GM12872 (cell line): ENCODE measurements around the gene DPP4.

Experiments
- TF ChIP-seq, protein P1 (sequence below): IDR thresholded peaks from 3 replicates; pipeline ENCODE4 v1.5.1; 2011; ENCODE audit warnings: low read depth, mild to moderate bottlenecking, low read length, moderate library complexity; ENCODE audit not compliant: insufficient read depth

DPP4 gene

DNA sequence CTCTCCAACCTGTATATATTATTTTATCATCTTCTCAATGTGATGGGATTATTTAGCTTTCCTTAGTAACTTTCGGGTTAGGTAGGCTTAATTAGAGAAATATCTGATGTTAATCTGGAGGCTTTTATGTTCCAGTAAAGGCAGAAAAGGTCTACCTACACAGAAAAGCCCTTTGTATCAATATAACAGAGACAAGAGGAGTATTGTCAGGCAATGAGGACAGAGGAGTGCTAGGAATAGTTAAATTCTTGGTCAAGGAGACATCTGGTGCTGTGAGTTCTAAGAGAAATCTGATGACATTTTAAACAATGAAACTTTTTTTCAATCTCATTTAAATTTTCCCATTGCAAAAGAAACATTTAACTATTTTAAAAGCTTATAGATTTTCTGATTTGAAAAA lies 36.1 kb downstream of the DPP4 start:
- TF ChIP-seq, protein P1, sequence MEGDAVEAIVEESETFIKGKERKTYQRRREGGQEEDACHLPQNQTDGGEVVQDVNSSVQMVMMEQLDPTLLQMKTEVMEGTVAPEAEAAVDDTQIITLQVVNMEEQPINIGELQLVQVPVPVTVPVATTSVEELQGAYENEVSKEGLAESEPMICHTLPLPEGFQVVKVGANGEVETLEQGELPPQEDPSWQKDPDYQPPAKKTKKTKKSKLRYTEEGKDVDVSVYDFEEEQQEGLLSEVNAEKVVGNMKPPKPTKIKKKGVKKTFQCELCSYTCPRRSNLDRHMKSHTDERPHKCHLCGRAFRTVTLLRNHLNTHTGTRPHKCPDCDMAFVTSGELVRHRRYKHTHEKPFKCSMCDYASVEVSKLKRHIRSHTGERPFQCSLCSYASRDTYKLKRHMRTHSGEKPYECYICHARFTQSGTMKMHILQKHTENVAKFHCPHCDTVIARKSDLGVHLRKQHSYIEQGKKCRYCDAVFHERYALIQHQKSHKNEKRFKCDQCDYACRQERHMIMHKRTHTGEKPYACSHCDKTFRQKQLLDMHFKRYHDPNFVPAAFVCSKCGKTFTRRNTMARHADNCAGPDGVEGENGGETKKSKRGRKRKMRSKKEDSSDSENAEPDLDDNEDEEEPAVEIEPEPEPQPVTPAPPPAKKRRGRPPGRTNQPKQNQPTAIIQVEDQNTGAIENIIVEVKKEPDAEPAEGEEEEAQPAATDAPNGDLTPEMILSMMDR = no peak

DNA sequence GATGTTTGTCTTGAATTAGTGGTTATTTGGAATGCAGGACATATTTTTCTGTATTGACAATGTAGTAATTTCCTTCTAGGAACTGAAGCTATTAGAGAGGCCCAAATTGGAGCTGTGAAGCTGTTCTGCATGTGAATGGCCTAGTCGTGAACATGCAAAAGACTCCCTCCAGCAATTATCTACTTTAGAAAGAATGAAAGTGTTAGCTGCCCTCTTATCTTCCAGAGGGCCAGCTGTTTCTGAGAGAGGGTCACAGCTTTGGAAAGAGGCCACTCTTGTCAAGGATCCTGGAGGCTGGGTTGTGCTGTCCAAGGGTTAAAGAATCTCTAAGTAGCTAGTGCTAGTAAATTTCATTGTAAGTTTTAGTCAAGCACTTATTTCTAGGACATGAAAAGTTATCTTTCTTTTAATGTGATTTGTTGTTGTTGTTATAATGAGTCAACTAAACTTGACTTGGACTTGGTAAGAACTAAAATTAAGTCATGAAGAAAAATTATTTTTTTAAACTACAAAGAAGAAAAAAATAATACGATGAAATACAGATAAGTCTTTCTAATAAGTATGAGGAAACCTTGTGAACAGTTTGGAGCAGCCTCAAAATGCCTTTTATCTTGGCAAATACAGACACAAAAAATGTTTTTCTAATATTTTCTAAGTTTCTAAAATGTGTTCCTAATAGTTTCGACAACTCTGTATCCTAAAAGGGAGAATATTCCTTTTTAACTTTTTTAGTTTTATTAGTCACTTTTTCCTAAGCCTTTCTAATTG lies 36.8 kb downstream of the DPP4 start:
- TF ChIP-seq, protein P1 = no peak

DNA sequence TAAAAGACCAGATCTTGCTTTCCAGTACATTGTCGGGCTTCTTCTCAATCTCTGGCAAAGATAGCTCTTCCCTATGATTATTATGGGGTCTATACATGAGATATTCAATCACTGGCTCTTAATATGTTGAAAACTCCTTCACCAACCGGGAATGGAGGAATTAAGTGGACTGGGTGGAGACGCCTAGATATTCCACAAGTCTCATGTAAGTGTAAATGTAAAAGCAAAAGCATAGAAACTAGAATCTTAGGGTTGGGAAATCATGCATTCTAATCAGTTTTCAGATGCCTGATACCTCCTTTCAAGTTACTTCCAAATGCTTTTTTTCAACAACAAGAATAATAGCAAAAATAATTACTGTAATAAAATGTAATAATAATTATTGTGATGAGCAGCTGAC lies 38.0 kb downstream of the DPP4 start:
- TF ChIP-seq, protein P1 = no peak

DNA sequence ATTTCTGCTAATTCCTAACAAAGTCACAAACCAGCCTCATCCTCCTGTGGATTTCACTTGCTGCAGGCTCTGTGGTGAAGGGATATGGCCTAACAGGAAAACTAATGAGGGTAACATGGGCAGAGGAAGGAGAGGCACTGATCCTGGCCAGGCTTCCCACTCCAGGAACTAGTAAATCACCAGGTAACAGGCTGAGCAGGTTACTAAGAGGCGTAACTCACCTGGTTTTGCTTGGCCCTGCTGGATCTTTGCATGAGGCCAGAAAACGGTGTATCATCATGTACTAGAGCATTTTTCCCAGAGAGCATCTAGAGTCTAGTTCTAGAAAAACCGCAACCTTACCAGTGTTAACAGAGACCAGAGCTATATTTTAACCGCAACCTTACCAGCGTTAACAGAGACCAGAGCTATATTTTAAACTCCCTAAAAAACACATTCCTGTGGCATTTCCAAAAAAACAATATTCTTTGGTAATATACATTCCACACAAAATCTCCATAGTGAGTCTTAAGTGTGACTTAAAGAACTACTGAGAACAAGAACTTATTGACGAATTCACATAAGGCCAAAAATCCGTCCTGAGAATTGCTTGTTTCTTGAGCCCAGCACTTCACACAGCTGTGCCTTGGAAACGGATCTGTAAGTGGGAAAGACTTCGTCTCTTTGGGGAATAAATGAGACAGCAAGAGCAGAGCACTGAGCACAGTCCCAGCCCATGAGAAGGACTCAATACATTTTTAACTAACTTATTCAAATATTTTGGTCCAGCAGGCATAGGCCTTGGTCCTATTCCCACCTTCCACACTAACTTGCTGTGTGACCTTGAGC lies 43.4 kb downstream of the DPP4 start:
- TF ChIP-seq, protein P1 = no peak

DNA sequence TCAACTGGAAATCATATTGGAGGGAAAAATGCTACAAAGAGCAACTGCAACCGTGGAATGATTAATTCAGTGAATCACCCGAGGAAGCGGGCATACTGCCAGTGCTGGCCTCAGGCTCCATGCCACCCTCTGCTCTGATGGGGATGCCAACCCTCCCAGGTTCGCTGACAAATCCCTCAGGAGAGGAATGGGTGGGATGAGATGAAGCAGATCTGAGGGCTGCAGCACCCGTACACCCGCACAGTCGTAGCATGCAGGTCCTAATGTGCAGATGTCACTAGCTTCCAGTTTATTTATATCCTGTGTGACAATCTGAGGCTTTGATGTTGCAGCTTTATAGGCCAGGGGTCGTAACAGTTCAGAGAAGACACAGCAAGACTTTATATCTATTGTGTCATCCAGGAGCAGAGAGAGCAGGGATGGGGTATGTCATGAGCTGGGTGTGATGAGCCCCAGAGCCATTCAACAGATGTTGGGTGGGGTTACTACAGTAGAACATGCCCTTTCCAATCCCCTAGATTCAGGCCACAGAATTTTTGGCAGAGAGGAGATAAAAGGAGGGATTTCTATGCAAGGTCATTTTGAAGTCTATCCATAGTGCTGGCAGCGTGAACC lies 44.6 kb downstream of the DPP4 start:
- TF ChIP-seq, protein P1 = no peak

DNA sequence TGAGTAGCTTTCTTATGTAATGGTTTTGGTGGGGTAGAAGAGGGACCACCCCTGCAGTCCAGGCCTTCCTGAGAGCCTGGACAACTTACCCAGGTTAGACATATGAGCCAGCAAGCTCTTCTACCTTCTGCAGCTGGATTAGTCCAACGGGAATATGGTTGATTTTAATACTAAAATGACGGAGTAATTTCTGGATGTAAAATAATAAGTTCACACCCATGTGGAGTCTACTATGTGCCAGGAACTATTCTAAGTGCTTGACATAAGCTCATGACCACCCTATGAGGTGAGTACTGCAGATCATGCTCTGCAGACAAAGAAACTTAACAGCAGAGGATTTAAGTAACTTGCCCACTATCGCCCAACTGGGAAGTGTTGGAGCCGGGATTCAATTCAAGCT lies 45.5 kb downstream of the DPP4 start:
- TF ChIP-seq, protein P1 = no peak
